Gastrocnemius medialis (tissue), 4 donors: ENCODE measurements around the gene HDHD3.

Source experiments
- CTCF ChIP-seq, 5 experiments: fragments of 450-650 bp in 3 of 5; fragments of 200-600 bp in 2 of 5; sonication (generic) in 2 of 5; IDR thresholded peaks in 4 of 5; conservative IDR thresholded peaks in 1 of 5; 1 replicate in 4 of 5; 2 replicates in 1 of 5; pipeline ENCODE4 v1.5.1; 2016 to 2019; ENCODE audit warnings: antibody characterized with exemption in 5 of 5, mild to moderate bottlenecking in 3 of 5, moderate library complexity in 3 of 5
- POLR2A ChIP-seq, 2 donors: fragments of 450-650 bp; IDR thresholded peaks; one replicate each; pipeline ENCODE4 v1.6.1; 2017; ENCODE audit warnings: antibody characterized with exemption in 2 of 2, mild to moderate bottlenecking in 2 of 2, moderate library complexity in 2 of 2

GRCh38 chr9:113373676-113374392 lies 3.0 kb downstream of the HDHD3 start:
- TF ChIP-seq CTCF (IDR thresholded peaks at IDR 0.05 in 4 of 5, conservative IDR thresholded peaks at IDR 0.05 in 1 of 5) (no peak), POLR2A (IDR thresholded peaks at IDR 0.05) (no peak)
